GM19099 (cell line): ENCODE results near the gene NPSR1.

Experiments used
- POLR2A ChIP-seq: IDR thresholded peaks from 3 replicates; pipeline ENCODE4 v1.6.1; 2011; ENCODE audit warnings: low read depth; ENCODE audit not compliant: insufficient read length; ENCODE audit errors: extremely low read depth

NPSR1 gene

GRCh38 chr7:34772296-34772938, 114.4 kb downstream of the NPSR1 start:
- TF ChIP-seq POLR2A: no peak

- no peak for TF ChIP-seq POLR2A
Observed at GRCh38 chr7:34776748-34777358, 118.8 kb downstream of the NPSR1 start.

- TF ChIP-seq POLR2A: no peak
Observed at GRCh38 chr7:34780546-34780945, 122.5 kb downstream of the NPSR1 start.

- no peak for TF ChIP-seq POLR2A
Observed at GRCh38 chr7:34787586-34787985, 129.6 kb downstream of the NPSR1 start.

GRCh38 chr7:34806831-34807230, 148.8 kb downstream of the NPSR1 start:
- TF ChIP-seq POLR2A: no peak

- TF ChIP-seq POLR2A: no peak
Observed at GRCh38 chr7:34807548-34808340, 149.7 kb downstream of the NPSR1 start.

- no peak for TF ChIP-seq POLR2A
Observed at GRCh38 chr7:34821932-34822558, 164.0 kb downstream of the NPSR1 start.

GRCh38 chr7:34823650-34824258, 165.7 kb downstream of the NPSR1 start:
- no peak for TF ChIP-seq POLR2A

- TF ChIP-seq POLR2A: no peak
Observed at GRCh38 chr7:34825221-34825620, 167.2 kb downstream of the NPSR1 start.

GRCh38 chr7:34830390-34830789, 172.4 kb downstream of the NPSR1 start:
- no peak for TF ChIP-seq POLR2A

GRCh38 chr7:34831436-34831835, 173.4 kb downstream of the NPSR1 start:
- TF ChIP-seq POLR2A: no peak

- TF ChIP-seq POLR2A: no peak
Observed at GRCh38 chr7:34832020-34832419, 174.0 kb downstream of the NPSR1 start.

- no peak for TF ChIP-seq POLR2A
Observed at GRCh38 chr7:34835901-34836600, 178.0 kb downstream of the NPSR1 start.

- TF ChIP-seq POLR2A: no peak
Observed at GRCh38 chr7:34837316-34837715, 179.3 kb downstream of the NPSR1 start.
